ENCODE data around the gene SCRN1.

DNA sequence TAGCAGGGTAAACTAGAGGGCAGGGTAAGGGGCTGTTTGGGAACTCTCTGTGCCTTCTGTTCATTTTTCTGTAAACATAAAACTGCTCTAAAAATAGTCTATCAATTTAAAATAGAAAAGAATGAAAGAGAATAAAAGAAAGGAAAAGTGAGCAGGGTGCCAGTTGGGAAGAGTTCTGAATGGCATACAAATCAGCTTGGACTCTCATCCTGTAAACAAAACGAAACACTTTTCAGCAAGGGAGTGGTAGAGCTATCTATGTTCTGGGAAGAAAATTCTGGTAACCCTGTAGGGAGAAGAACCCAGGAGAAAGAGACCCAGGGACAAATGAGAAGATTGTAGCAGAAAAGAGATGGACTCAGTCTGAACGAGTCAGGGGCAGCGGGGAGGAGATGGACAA is 24.6 kb downstream of the SCRN1 start:
- TF ChIP-seq EZH2 (IDR thresholded peaks at IDR 0.05; ENCODE audit: low read length, missing control alignments) = no peak
- TF ChIP-seq, protein P1, sequence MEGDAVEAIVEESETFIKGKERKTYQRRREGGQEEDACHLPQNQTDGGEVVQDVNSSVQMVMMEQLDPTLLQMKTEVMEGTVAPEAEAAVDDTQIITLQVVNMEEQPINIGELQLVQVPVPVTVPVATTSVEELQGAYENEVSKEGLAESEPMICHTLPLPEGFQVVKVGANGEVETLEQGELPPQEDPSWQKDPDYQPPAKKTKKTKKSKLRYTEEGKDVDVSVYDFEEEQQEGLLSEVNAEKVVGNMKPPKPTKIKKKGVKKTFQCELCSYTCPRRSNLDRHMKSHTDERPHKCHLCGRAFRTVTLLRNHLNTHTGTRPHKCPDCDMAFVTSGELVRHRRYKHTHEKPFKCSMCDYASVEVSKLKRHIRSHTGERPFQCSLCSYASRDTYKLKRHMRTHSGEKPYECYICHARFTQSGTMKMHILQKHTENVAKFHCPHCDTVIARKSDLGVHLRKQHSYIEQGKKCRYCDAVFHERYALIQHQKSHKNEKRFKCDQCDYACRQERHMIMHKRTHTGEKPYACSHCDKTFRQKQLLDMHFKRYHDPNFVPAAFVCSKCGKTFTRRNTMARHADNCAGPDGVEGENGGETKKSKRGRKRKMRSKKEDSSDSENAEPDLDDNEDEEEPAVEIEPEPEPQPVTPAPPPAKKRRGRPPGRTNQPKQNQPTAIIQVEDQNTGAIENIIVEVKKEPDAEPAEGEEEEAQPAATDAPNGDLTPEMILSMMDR (conservative IDR thresholded peaks at IDR 0.05 in 1 of 2, IDR thresholded peaks at IDR 0.05 in 1 of 2; ENCODE audit: low read depth in 1 of 2, low read length in 2 of 2) = no peak

All from fibroblast of lung (primary cell).